ENCODE measurements around the gene ST8SIA4.
"Not testable (repeated sequence)": the region's sequence is repeated elsewhere in the genome, so short reads cannot be mapped to it uniquely, and the experiment has no call there.

Gene ST8SIA4

GRCh38 chr5:100791391-100791790 lies 111.7 kb downstream of the ST8SIA4 start:
- H3K27me3 ChIP-seq (ENCODE audit: control insufficient read depth in 5 of 5, insufficient read depth in 4 of 5, low read length in 5 of 5): no peaks in the 10 kb centered on the region
- H3K27ac ChIP-seq (ENCODE audit: low read depth, low read length): no peak overlapping the region
- no peak overlapping the region for H3K9ac ChIP-seq (ENCODE audit: low read length in 5 of 5)
- H3K4me1 ChIP-seq (ENCODE audit: control insufficient read depth in 5 of 5, insufficient read depth in 5 of 5, low read length in 5 of 5): peaks cover 0 to 10% (median 3%) of the 10 kb centered on the region in 5 donors
- H3K9me3 ChIP-seq (ENCODE audit: control insufficient read depth in 5 of 5, low read length in 5 of 5): peaks cover 0 to 13% (median 6%) of the 10 kb centered on the region in 5 donors
- no peaks in the 10 kb centered on the region for H3K36me3 ChIP-seq (ENCODE audit: control insufficient read depth in 5 of 5, insufficient read depth in 5 of 5, low read length in 5 of 5)
- no peak overlapping the region for H3K4me3 ChIP-seq (ENCODE audit: low read depth in 1 of 5, low read length in 5 of 5)

GRCh38 chr5:100790951-100791350 lies 112.1 kb downstream of the ST8SIA4 start:
- Histone ChIP-seq H3K27me3 (ENCODE audit: control insufficient read depth in 5 of 5, insufficient read depth in 4 of 5, low read length in 5 of 5) (no peaks in the 10 kb centered on the region), H3K4me3 (ENCODE audit: low read depth in 1 of 5, low read length in 5 of 5) (no peak overlapping the region), H3K36me3 (ENCODE audit: control insufficient read depth in 5 of 5, insufficient read depth in 5 of 5, low read length in 5 of 5) (no peaks in the 10 kb centered on the region), H3K9me3 (ENCODE audit: control insufficient read depth in 5 of 5, low read length in 5 of 5) (peaks cover 0 to 13% (median 6%) of the 10 kb centered on the region in 5 donors), H3K27ac (ENCODE audit: low read depth, low read length) (no peak overlapping the region), H3K4me1 (ENCODE audit: control insufficient read depth in 5 of 5, insufficient read depth in 5 of 5, low read length in 5 of 5) (peaks cover 0 to 10% (median 3%) of the 10 kb centered on the region in 5 donors), H3K9ac (ENCODE audit: low read length in 5 of 5) (no peak overlapping the region)

DNA sequence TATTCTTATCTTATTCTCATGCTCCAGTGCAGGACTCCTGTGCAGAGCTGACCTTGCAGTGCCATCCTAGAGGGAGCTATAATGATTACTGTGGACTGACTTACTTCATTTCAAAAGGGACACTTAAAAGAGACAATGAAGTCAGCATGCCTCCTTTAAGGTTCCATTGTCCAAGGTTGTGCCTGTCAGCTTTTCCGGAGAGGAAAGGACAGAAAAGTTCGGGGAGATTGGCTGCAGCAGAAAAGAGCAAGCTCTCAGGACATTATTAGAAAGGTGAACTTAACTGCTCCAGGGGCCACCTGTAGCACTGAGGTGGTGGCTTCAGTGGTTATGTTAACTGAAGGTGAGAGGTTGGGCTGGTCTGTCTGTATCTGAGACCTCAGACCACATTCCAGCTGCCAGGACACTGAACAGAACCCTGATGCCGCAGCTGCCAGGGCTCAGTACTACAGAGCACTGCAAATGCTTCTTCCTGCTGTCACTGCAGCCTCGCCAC lies 112.9 kb downstream of the ST8SIA4 start:
- no peaks in the 10 kb centered on the region for H3K27me3 ChIP-seq (ENCODE audit: control insufficient read depth in 5 of 5, insufficient read depth in 4 of 5, low read length in 5 of 5)
- no peak overlapping the region for H3K9ac ChIP-seq (ENCODE audit: low read length in 5 of 5)
- H3K4me1 ChIP-seq (ENCODE audit: control insufficient read depth in 5 of 5, insufficient read depth in 5 of 5, low read length in 5 of 5): peaks cover 0 to 10% (median 3%) of the 10 kb centered on the region in 5 donors
- H3K36me3 ChIP-seq (ENCODE audit: control insufficient read depth in 5 of 5, insufficient read depth in 5 of 5, low read length in 5 of 5): no peaks in the 10 kb centered on the region
- H3K4me3 ChIP-seq (ENCODE audit: low read depth in 1 of 5, low read length in 5 of 5): peak overlapping the region in 3 of 5 donors; percentile 8 to 35 (median 17)
- no peak overlapping the region for H3K27ac ChIP-seq (ENCODE audit: low read depth, low read length)
- peaks cover 0 to 13% (median 6%) of the 10 kb centered on the region in 5 donors for H3K9me3 ChIP-seq (ENCODE audit: control insufficient read depth in 5 of 5, low read length in 5 of 5)

- Histone ChIP-seq H3K4me1 (ENCODE audit: control insufficient read depth in 5 of 5, insufficient read depth in 5 of 5, low read length in 5 of 5) (peaks cover 0 to 10% (median 3%) of the 10 kb centered on the region in 5 donors), H3K27ac (ENCODE audit: low read depth, low read length) (no peak overlapping the region)
Observed at GRCh38 chr5:100789694-100790093, 113.4 kb downstream of the ST8SIA4 start.

GRCh38 chr5:100788417-100788816 lies 114.7 kb downstream of the ST8SIA4 start:
- Histone ChIP-seq H3K9ac (ENCODE audit: low read length in 5 of 5) (no peak overlapping the region), H3K9me3 (ENCODE audit: control insufficient read depth in 5 of 5, low read length in 5 of 5) (peaks cover 0 to under 1% (median 0%) of the 10 kb centered on the region in 5 donors), H3K36me3 (ENCODE audit: control insufficient read depth in 5 of 5, insufficient read depth in 5 of 5, low read length in 5 of 5) (no peaks in the 10 kb centered on the region), H3K27ac (ENCODE audit: low read depth, low read length) (no peak overlapping the region), H3K4me3 (ENCODE audit: low read depth in 1 of 5, low read length in 5 of 5) (no peak overlapping the region), H3K4me1 (ENCODE audit: control insufficient read depth in 5 of 5, insufficient read depth in 5 of 5, low read length in 5 of 5) (peaks cover 0 to 10% (median 3%) of the 10 kb centered on the region in 5 donors), H3K27me3 (ENCODE audit: control insufficient read depth in 5 of 5, insufficient read depth in 4 of 5, low read length in 5 of 5) (no peaks in the 10 kb centered on the region)

More at GRCh38 chr5:100789694-100790093, 113.4 kb downstream of the ST8SIA4 start:
- no peaks in the 10 kb centered on the region for H3K36me3 ChIP-seq (ENCODE audit: control insufficient read depth in 5 of 5, insufficient read depth in 5 of 5, low read length in 5 of 5)
- peaks cover 0 to 13% (median 6%) of the 10 kb centered on the region in 5 donors for H3K9me3 ChIP-seq (ENCODE audit: control insufficient read depth in 5 of 5, low read length in 5 of 5)
- no peaks in the 10 kb centered on the region for H3K27me3 ChIP-seq (ENCODE audit: control insufficient read depth in 5 of 5, insufficient read depth in 4 of 5, low read length in 5 of 5)
- no peak overlapping the region for H3K4me3 ChIP-seq (ENCODE audit: low read depth in 1 of 5, low read length in 5 of 5)
- no peak overlapping the region for H3K9ac ChIP-seq (ENCODE audit: low read length in 5 of 5)

DNA sequence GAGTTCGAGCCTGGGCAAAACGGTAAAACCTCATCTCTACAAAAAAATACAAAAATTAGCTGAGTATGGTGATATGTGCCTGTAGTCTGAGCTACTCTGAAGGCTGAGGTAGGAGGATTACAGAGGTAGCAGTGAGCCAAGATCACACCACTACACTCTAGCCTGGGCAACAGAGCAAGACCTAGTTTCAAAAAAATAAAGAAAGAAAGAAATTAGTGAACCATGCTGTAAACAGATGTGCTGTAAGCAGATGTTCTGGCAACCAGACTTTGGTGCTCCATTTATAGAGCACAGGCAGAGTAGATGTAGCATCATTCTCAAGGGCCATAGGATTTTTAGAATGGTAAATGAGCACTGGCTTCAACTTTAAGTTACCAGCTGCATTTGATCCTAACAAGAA lies 115.4 kb downstream of the ST8SIA4 start:
- no peak overlapping the region for H3K4me3 ChIP-seq (ENCODE audit: low read depth in 1 of 5, low read length in 5 of 5)
- no peaks in the 10 kb centered on the region for H3K9me3 ChIP-seq (ENCODE audit: control insufficient read depth in 5 of 5, low read length in 5 of 5)
- no peak overlapping the region for H3K27ac ChIP-seq (ENCODE audit: low read depth, low read length)

GRCh38 chr5:100785536-100785935 lies 117.5 kb downstream of the ST8SIA4 start:
- H3K27me3 ChIP-seq (ENCODE audit: control insufficient read depth in 5 of 5, insufficient read depth in 4 of 5, low read length in 5 of 5); H3K9ac ChIP-seq (ENCODE audit: low read length in 5 of 5); H3K27ac ChIP-seq (ENCODE audit: low read depth, low read length): not testable (repeated sequence)

More for the DNA sequence above, 115.4 kb downstream of the ST8SIA4 start:
- Histone ChIP-seq H3K27me3 (ENCODE audit: control insufficient read depth in 5 of 5, insufficient read depth in 4 of 5, low read length in 5 of 5) (no peaks in the 10 kb centered on the region), H3K9ac (ENCODE audit: low read length in 5 of 5) (no peak overlapping the region), H3K36me3 (ENCODE audit: control insufficient read depth in 5 of 5, insufficient read depth in 5 of 5, low read length in 5 of 5) (no peaks in the 10 kb centered on the region), H3K4me1 (ENCODE audit: control insufficient read depth in 5 of 5, insufficient read depth in 5 of 5, low read length in 5 of 5) (peaks cover 0 to 10% (median 3%) of the 10 kb centered on the region in 5 donors)

DNA sequence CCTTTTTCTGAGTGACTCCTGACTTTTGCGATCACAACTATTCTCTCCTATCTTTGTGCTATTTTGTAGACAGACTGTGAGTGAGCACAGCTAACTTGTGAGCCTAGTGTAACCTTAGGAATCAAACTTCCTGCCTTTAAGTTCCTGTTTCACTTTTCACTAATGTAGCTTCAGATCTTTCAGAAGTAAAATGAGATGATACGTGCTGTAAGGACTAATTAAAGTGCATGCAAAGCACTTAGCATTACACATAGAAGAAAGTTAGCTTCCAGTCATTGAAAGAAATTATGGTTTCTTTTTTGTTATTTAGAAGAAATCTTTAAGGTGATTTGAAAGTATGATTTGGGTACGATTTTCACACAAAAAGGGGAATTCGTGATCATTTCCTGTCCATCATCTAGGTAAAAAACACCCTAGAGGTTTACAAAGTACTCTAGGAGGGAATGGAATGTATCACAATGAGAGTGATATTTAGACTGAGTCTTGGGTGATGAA lies 122.7 kb downstream of the ST8SIA4 start:
- no peak overlapping the region for H3K27ac ChIP-seq (ENCODE audit: low read depth, low read length)
- no peaks in the 10 kb centered on the region for H3K36me3 ChIP-seq (ENCODE audit: control insufficient read depth in 5 of 5, insufficient read depth in 5 of 5, low read length in 5 of 5)
- peak overlapping the region in 1 of 5 donors; percentile 30 for H3K9ac ChIP-seq (ENCODE audit: low read length in 5 of 5)
- H3K4me3 ChIP-seq (ENCODE audit: low read depth in 1 of 5, low read length in 5 of 5): peak overlapping the region in 2 of 5 donors; percentile 12 to 46
- no peaks in the 10 kb centered on the region for H3K27me3 ChIP-seq (ENCODE audit: control insufficient read depth in 5 of 5, insufficient read depth in 4 of 5, low read length in 5 of 5)
- peaks cover 0 to 14% (median 7%) of the 10 kb centered on the region in 5 donors for H3K4me1 ChIP-seq (ENCODE audit: control insufficient read depth in 5 of 5, insufficient read depth in 5 of 5, low read length in 5 of 5)
- H3K9me3 ChIP-seq (ENCODE audit: control insufficient read depth in 5 of 5, low read length in 5 of 5): no peaks in the 10 kb centered on the region

More at GRCh38 chr5:100785536-100785935, 117.5 kb downstream of the ST8SIA4 start:
- H3K4me1 ChIP-seq (ENCODE audit: control insufficient read depth in 5 of 5, insufficient read depth in 5 of 5, low read length in 5 of 5); H3K36me3 ChIP-seq (ENCODE audit: control insufficient read depth in 5 of 5, insufficient read depth in 5 of 5, low read length in 5 of 5); H3K9me3 ChIP-seq (ENCODE audit: control insufficient read depth in 5 of 5, low read length in 5 of 5); H3K4me3 ChIP-seq (ENCODE audit: low read depth in 1 of 5, low read length in 5 of 5): not testable (repeated sequence)

DNA sequence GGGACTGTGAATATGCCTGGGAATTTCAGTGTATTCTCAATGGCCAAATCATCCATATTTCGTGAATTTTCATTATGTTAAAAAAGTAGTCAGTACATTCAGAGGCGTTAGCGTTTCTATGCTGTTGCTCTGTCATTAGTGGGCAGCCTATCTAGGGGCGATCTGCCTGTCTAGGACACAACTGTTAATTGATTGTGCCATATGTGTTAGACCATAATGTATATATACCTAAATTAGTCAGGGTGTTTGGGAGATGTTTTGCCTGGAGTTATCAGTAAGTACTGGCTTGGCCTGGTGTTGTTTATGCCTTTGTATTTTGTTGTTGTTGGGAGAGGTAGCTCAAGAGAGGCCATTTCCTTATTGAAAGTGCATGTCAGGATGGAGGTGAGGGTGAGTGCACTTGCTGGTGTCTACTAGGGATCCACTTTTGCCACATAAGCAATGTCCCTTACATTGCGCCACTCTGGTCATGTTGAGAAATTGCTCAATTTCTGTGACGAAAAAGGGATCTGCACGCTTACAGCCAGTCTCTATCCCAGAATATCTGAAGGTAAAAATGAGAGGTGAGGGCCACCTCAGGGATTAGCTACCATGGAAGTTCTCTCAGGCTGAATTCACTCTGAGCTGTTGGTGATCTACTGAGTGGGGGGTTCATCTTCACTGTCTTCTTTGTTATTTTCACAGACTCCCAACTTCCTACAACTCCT lies 123.3 kb downstream of the ST8SIA4 start:
- Histone ChIP-seq H3K9ac (ENCODE audit: low read length in 5 of 5) (no peak overlapping the region), H3K36me3 (ENCODE audit: control insufficient read depth in 5 of 5, insufficient read depth in 5 of 5, low read length in 5 of 5) (no peaks in the 10 kb centered on the region), H3K4me3 (ENCODE audit: low read depth in 1 of 5, low read length in 5 of 5) (peak overlapping the region in 2 of 5 donors; percentile 12 to 46), H3K27me3 (ENCODE audit: control insufficient read depth in 5 of 5, insufficient read depth in 4 of 5, low read length in 5 of 5) (no peaks in the 10 kb centered on the region), H3K4me1 (ENCODE audit: control insufficient read depth in 5 of 5, insufficient read depth in 5 of 5, low read length in 5 of 5) (peaks cover 0 to 14% (median 7%) of the 10 kb centered on the region in 5 donors), H3K9me3 (ENCODE audit: control insufficient read depth in 5 of 5, low read length in 5 of 5) (no peaks in the 10 kb centered on the region), H3K27ac (ENCODE audit: low read depth, low read length) (no peak overlapping the region)

DNA sequence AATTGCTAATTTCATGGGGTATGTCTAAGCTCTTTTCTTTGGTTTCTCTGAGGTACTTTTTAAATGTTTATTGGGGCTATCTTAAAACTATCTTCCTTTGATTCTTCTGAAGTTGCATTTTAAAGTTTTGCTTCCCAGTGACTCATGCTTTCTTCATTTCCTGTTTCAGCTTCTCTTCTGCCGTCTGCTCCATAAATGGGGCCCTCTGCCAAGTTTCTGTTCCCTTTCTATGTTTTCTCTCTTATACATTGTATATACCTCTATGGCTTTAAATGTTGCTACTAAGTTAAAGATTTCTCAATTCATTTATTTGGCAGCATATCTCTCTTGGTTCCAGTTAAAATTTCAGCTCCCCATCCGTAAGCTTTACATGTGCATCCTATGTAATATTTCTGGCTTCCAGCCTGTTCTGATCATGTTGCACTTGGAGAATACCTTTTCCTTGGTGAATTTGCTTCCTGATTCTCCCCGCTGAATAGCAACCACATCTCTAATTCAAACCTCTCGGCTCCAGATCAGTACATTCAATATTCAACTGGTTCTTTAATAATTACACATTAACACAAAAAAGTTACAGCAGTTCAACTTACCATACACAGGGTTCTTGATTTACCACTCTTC lies 125.3 kb downstream of the ST8SIA4 start:
- no peaks in the 10 kb centered on the region for H3K36me3 ChIP-seq (ENCODE audit: control insufficient read depth in 5 of 5, insufficient read depth in 5 of 5, low read length in 5 of 5)
- no peaks in the 10 kb centered on the region for H3K9me3 ChIP-seq (ENCODE audit: control insufficient read depth in 5 of 5, low read length in 5 of 5)
- no peak overlapping the region for H3K27ac ChIP-seq (ENCODE audit: low read depth, low read length)
- H3K4me3 ChIP-seq (ENCODE audit: low read depth in 1 of 5, low read length in 5 of 5): peak overlapping the region in 2 of 5 donors; percentile 22 to 53
- peaks cover 0 to 14% (median 7%) of the 10 kb centered on the region in 5 donors for H3K4me1 ChIP-seq (ENCODE audit: control insufficient read depth in 5 of 5, insufficient read depth in 5 of 5, low read length in 5 of 5)
- no peak overlapping the region for H3K9ac ChIP-seq (ENCODE audit: low read length in 5 of 5)
- no peaks in the 10 kb centered on the region for H3K27me3 ChIP-seq (ENCODE audit: control insufficient read depth in 5 of 5, insufficient read depth in 4 of 5, low read length in 5 of 5)
